Activated T-cell treated with anti-CD3 and anti-CD28 coated beads, Interleukin-2, amount 50 U/mL, for 4 hours (primary cell): ENCODE measurements around the gene PLEKHA8. TPM values are rescaled to one million over a fixed set of nuclear protein-coding genes. Genes with fewer than 3 reads are reported as not detected.
A peak's percentile ranks its signal among the peaks of the same experiment; 100 is the strongest.

Experiments used
- ATAC-seq, 2 donors: fragments of 200-7000 bp; cut with Tn5 transposase; one replicate each; pipeline ENCODE4 v1.10.0; 2021
- DNase-seq: peaks from one replicate; pipeline ENCODE4 v3.0.0-alpha.2; 2020
- H3K27me3 Mint-ChIP-seq: one replicate; pipeline ENCODE4 v1.8.0; 2021; ENCODE audit warnings: low read depth, mixed read lengths
- H3K36me3 Mint-ChIP-seq: one replicate; pipeline ENCODE4 v1.8.0; 2022; ENCODE audit warnings: mixed read lengths; ENCODE audit not compliant: insufficient read depth
- H3K4me1 Mint-ChIP-seq: one replicate; pipeline ENCODE4 v1.8.0; 2021; ENCODE audit warnings: low read depth, mixed read lengths
- H3K4me3 Mint-ChIP-seq: one replicate; pipeline ENCODE4 v1.8.0; 2021; ENCODE audit warnings: mild to moderate bottlenecking, moderate library complexity, mixed read lengths
- H3K9me3 Mint-ChIP-seq: one replicate; pipeline ENCODE4 v1.8.0; 2021; ENCODE audit warnings: mixed read lengths
- total RNA-seq, 3 donors: library from RNA; stranded (reverse); gene quantifications; one replicate each; pipeline ENCODE4 v1.2.1, GENCODE V29; 2021

Gene PLEKHA8
- total RNA-seq, 3 donors from 2014 or later, result 5.2 to 6.1 (median 5.4) TPM

DNA sequence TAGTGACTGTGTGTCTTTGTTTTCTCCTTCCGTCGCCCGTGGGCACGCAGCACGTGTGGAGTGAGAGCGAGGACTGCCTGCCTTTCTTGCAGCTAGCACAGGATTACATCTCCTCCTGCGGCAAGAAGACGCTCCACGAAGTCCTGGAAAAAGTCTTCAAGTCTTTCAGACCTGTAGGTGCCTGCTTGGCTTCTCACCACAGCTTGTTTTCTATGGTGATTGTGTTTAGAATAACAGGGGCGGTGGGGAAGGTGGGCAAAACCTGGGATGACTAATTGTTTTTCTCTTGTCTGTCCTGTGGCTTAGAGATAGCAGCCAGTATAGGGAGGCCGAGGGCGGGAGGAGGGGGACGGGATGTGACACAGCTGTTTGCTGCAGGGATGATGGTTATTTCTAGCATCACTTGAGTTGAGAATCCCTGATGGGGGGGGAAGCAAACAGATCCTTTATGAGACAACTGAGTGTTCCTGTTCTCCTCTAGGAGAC, 118.0 kb downstream of the PLEKHA8 start:
- Mint-ChIP-seq H3K27me3 (no peaks in the 10 kb centered on the region), H3K9me3 (no peaks in the 10 kb centered on the region), H3K4me3 (no peak overlapping the region), H3K4me1 (no peaks in the 10 kb centered on the region), H3K36me3 (no peaks in the 10 kb centered on the region)
- ATAC-seq (peak in 1 of 2 donors; percentile 31), DNase-seq (no peak)

DNA sequence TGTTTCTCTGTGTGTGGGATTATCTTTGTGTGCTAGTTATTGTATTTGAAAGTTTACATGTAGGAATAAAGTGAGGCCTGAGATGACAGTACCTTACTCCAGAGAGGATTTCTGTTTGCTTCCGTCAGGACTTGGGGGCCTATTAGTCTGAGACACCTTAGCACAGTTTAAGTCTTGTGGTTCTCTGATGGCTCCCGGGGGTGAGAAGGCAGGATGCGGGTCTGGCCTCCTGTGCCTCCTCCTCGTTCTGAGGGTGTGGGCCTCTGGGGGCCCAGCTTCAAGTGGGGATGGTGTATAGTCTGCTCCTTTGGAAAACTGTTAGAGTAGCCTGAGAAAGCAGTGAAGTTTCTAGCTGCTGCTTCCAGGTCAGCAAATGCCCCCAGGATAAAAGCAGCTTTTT, 119.0 kb downstream of the PLEKHA8 start:
- H3K36me3 Mint-ChIP-seq, result no peaks in the 10 kb centered on the region
- no peak for DNase-seq
- no peaks in the 10 kb centered on the region for H3K27me3 Mint-ChIP-seq
- H3K9me3 Mint-ChIP-seq, result no peaks in the 10 kb centered on the region
- H3K4me3 Mint-ChIP-seq, result no peak overlapping the region
- ATAC-seq, result peak in 1 of 2 donors; percentile 18
- no peaks in the 10 kb centered on the region for H3K4me1 Mint-ChIP-seq

DNA sequence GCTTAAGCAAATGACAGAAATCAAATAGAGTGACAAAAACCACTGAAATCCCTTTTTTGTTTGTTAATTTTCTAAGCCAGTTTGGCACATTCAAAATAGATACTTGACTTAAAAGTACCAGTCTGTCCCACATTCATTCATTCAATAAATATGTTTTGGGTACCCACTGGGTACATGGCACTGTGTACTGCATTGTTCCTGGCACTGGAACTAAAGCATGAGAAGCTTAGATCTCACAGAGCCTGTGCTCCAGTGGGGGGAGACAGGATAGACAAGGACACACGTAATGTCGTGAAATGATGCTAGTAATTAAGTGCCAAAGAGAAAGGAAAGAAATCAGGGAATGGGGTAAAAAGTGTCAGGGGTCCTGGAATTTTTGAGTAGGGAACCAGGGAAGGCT, 119.6 kb downstream of the PLEKHA8 start:
- Mint-ChIP-seq H3K9me3 (no peaks in the 10 kb centered on the region), H3K36me3 (no peaks in the 10 kb centered on the region), H3K27me3 (no peaks in the 10 kb centered on the region), H3K4me1 (no peaks in the 10 kb centered on the region), H3K4me3 (no peak overlapping the region)
- DNase-seq (no peak), ATAC-seq (no peak)

DNA sequence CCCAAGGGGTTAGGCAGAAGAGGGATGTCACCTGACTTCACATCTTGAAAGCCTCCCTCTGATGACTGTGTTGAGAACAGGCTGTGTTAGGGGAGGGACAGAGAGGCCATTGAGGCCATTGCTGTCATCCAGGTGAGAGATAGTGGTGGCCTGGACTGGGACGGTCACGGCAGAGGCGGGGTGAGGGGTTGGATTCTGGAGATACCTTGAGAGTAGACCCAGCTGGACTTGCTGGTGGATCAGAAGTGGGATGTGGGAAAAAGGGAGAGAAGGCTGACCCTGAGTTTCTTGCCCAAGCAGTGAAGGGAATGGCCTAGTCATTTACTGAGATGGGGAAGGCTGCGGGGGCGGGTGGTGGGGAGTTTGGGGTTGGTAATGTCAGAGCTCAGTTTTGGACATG, 120.2 kb downstream of the PLEKHA8 start:
- H3K4me3 Mint-ChIP-seq, result no peak overlapping the region
- H3K4me1 Mint-ChIP-seq, result no peaks in the 10 kb centered on the region
- ATAC-seq (no peak), DNase-seq (no peak)
- no peaks in the 10 kb centered on the region for H3K9me3 Mint-ChIP-seq
- no peaks in the 10 kb centered on the region for H3K27me3 Mint-ChIP-seq
- no peaks in the 10 kb centered on the region for H3K36me3 Mint-ChIP-seq

DNA sequence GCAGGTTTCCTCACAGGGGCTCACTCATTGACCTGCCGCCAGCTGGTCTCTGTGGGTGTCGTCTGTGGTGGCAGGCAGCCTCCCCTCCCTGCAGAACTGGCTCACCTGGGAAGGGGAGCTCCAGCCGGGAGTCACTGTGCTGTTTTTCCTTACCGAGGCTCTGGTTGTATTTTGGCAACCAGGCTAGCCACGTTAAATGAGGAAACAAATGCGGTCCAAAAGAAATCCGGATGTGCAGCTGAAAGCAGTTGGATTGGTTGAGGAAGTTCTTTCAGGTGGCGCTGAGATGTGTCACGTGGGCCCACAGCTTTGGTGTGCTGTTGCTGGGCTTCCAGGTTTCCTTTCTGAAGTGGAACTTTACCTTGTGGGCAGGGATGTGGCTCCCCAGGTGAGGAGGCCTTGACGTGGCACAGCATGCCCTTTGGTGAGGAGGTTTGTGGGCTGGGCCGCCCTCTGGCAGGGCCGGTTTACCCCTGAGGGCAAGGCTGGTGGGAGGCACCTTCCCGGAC, 120.8 kb downstream of the PLEKHA8 start:
- peak; percentile 48 to 59 for ATAC-seq
- H3K4me3 Mint-ChIP-seq, result peak overlapping the region; percentile 44
- no peak for DNase-seq
- H3K36me3 Mint-ChIP-seq, result no peaks in the 10 kb centered on the region
- H3K4me1 Mint-ChIP-seq, result no peaks in the 10 kb centered on the region
- no peaks in the 10 kb centered on the region for H3K9me3 Mint-ChIP-seq
- H3K27me3 Mint-ChIP-seq, result no peaks in the 10 kb centered on the region

DNA sequence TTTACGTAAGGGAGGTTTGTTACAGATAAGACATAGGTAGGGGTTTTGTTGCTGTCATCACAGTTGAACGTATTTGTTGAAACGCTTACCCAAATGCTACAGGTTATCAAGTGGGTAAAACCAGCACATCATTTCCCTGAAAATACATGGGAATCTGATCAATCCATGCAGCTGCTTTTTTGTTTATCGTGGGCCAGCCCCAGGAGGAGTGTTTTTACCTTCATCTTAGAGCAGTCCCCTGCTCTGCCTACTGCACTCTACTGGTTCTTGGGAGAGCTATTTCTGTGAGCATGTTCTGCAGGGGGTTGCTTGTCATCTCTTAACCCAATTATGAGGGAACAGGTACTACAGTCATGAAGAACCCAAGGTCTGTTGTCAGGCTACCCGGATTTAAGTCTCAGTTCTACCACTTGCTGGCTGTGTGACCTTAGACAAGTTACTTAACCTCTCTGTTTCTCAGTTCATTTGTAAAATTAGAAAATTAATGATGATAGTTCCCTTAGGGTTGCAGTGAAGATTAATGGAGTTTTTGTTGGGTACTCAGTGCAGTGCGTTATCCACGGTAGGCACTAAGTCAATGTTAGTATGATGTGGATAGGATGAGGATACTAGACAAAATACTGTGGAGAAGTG, 121.5 kb downstream of the PLEKHA8 start:
- Mint-ChIP-seq H3K36me3 (no peaks in the 10 kb centered on the region), H3K27me3 (no peaks in the 10 kb centered on the region), H3K4me1 (no peaks in the 10 kb centered on the region), H3K9me3 (no peaks in the 10 kb centered on the region), H3K4me3 (no peak overlapping the region)
- no peak for ATAC-seq
- DNase-seq, result no peak

DNA sequence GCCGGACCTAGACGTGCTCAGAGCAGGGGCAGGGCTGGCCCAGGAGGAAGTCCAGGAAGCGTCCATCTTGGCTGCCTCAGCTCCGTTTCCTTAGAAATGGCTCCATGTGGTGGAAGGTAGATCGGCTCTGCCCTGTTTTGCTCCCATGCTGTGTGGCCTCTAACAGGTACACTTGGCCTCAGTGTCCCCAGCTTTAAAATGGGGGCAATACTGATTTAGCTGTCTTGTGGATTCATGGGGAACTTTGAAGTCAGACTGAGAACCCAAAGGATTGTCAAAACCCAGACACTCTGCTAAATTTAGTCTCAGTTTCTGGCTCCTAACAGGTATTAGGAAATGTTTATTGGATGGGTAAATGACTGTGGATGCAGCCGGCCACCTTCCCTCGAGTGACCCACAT, 122.5 kb downstream of the PLEKHA8 start:
- Mint-ChIP-seq H3K4me3 (no peak overlapping the region), H3K27me3 (no peaks in the 10 kb centered on the region), H3K4me1 (no peaks in the 10 kb centered on the region), H3K36me3 (no peaks in the 10 kb centered on the region), H3K9me3 (no peaks in the 10 kb centered on the region)
- ATAC-seq, result no peak
- DNase-seq, result no peak

DNA sequence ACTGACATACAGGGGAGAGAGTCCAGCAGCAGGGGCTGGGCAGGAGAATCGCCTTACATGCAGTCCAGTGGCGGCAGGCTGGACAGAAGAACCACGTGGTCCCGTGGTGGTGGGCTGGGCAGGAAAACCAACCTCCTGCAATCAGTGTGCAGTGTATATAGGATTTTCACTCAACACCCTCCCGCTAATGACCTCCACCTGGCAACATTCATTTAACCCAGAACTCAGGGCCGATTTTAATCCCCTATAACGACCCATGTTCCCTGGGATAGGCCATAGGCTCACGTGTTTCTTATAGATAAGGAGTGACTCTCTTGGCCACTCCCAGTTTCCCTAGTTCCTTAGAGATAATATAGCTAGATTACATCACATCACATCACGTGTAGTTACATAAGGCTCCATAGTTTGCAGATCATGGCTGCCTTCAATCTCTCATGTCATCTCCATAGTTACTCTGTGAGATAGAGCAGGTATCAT, 125.9 kb downstream of the PLEKHA8 start:
- no peaks in the 10 kb centered on the region for H3K27me3 Mint-ChIP-seq

DNA sequence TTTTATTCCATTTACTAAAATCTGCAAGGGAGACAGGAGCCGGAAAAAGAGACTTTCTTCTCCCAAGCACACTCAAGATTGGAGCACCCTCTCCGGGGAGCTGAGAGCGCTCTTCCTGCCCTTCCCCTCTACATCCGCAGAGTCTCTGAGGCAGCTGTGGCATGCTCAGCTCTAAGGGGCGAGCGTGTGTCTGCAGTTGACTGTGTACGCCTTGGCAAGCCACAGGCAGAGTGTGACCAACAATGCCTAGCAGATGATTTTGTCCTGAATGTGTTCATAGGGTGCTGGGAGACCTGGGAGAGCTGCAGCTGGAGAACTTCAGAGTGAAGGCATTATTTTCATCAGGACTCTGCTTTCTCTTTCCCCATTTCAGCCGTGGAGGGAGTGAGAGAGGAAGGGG, 127.3 kb downstream of the PLEKHA8 start:
- no peaks in the 10 kb centered on the region for H3K27me3 Mint-ChIP-seq
- no peaks in the 10 kb centered on the region for H3K9me3 Mint-ChIP-seq
- DNase-seq, result no peak
- no peak overlapping the region for H3K4me3 Mint-ChIP-seq
- no peaks in the 10 kb centered on the region for H3K36me3 Mint-ChIP-seq
- peaks cover 32% of the 10 kb centered on the region for H3K4me1 Mint-ChIP-seq
- ATAC-seq, result no peak

More for the DNA sequence above, 125.9 kb downstream of the PLEKHA8 start:
- Mint-ChIP-seq H3K4me1 (peaks cover 20% of the 10 kb centered on the region), H3K4me3 (no peak overlapping the region), H3K36me3 (no peaks in the 10 kb centered on the region), H3K9me3 (no peaks in the 10 kb centered on the region)
- ATAC-seq, result no peak
- no peak for DNase-seq

DNA sequence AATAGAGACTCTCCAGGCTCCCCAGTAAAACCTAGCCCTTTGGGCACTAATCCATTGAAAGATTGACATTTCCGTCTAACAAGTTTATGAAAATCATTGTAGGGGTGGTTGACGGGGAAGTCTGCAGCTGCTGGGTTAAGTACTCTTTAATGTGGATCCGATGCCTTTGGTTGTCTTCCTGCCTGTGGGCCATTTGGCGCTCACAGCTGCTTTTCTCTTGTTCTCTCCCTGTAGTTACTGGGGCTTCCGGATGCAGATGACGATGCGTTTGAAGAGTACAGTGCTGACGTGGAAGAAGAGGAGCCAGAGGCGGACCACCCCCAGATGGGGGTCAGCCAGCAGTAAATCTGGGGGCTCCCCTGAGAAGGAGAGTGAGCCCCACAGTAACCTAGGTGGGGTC, 129.0 kb downstream of the PLEKHA8 start:
- Mint-ChIP-seq H3K4me1 (peaks cover 35% of the 10 kb centered on the region), H3K36me3 (no peaks in the 10 kb centered on the region), H3K4me3 (peak overlapping the region; percentile 5), H3K9me3 (no peaks in the 10 kb centered on the region), H3K27me3 (no peaks in the 10 kb centered on the region)
- DNase-seq (no peak), ATAC-seq (peak; percentile 61 to 64)

DNA sequence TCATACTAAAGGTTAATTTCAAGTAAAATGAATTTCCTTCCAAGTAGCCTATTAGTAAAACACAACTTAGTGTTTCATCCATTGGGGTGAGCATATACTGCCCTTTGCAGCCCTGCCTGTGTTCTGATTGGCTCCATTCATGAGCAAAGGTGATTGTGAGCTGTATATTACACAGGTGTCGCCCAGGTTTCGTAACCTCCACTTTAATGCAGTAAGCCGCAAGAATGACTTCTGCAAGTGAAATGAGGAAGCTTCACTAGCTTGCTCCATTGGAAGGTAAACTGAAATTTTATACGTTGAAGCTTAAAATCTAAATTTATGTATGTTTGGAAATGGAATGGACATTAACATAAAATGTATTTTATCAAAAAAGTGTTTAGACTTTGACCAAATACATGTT, 131.0 kb downstream of the PLEKHA8 start:
- no peak for ATAC-seq
- Mint-ChIP-seq H3K36me3 (no peaks in the 10 kb centered on the region), H3K4me3 (no peak overlapping the region), H3K9me3 (no peaks in the 10 kb centered on the region), H3K4me1 (peaks cover 53% of the 10 kb centered on the region), H3K27me3 (no peaks in the 10 kb centered on the region)
- DNase-seq, result no peak

DNA sequence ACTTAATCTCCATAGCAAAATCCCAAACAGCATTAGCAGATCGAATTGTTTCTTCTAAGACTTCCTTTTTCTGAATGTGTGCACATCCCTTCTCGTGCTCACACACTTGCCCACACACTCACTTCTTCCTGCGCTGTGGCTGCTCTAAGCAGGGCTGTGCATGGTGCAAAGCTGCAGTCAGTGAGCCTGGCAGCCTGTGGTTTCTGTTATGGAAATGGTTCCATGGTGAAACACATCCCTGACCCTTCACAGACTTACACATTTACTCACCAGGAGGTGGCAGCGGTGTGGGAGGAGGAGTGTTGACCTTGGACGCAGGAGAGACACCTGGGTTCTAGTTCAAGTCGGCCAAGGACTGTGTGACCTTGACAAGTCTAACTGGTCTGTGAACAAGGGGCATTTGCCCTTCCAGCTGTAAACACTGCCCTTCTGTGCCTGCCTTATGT, 131.5 kb downstream of the PLEKHA8 start:
- DNase-seq (no peak), ATAC-seq (peak in 1 of 2 donors; percentile 13)
- no peaks in the 10 kb centered on the region for H3K9me3 Mint-ChIP-seq
- H3K36me3 Mint-ChIP-seq, result no peaks in the 10 kb centered on the region
- no peak overlapping the region for H3K4me3 Mint-ChIP-seq
- H3K4me1 Mint-ChIP-seq, result peaks cover 56% of the 10 kb centered on the region
- H3K27me3 Mint-ChIP-seq, result no peaks in the 10 kb centered on the region

DNA sequence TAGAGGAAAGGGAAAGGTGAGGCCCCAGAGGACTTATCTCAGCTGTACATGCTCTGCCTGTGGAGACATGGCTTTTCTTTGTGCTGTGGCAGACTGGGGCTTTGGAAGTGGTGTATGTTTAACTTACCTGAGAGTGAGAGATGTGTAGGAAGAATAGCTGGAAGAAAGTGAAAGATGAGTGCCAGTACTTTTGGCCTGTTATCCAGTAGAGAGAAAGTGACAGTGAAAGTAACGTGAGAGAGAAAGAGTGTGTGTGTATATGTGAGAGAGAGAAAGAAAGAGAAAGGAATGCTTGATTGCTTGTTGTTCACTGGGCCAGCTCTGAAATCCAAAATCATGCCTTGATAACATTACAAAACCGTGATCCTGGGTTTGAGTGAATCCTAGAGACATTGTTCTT, 132.1 kb downstream of the PLEKHA8 start:
- no peaks in the 10 kb centered on the region for H3K27me3 Mint-ChIP-seq
- H3K4me3 Mint-ChIP-seq, result no peak overlapping the region
- DNase-seq, result no peak
- H3K4me1 Mint-ChIP-seq, result peaks cover 56% of the 10 kb centered on the region
- H3K36me3 Mint-ChIP-seq, result no peaks in the 10 kb centered on the region
- no peaks in the 10 kb centered on the region for H3K9me3 Mint-ChIP-seq
- no peak for ATAC-seq

DNA sequence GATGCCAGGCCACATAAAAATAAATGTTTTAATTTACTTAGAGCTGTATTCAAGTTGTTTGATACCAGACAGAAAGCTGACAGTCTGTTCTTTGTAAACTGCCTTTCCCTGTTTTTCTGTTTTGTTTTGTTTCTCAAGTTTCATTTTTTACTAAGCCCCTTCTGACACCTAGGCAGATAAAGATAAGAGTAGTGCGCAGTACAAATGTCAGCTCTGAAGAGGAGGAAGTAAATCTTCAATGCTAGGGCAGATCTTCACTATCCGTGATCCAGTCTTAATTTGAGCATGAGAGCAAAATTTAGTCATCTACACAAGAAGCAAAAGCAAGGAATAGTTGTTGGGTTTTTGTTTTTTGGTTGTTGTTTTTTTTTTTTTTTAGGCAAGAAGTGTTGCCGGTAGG, 133.9 kb downstream of the PLEKHA8 start:
- Mint-ChIP-seq H3K9me3 (no peaks in the 10 kb centered on the region), H3K36me3 (no peaks in the 10 kb centered on the region), H3K4me3 (peak overlapping the region; percentile 37), H3K27me3 (no peaks in the 10 kb centered on the region), H3K4me1 (peaks cover 51% of the 10 kb centered on the region)
- ATAC-seq, result no peak
- DNase-seq, result no peak

DNA sequence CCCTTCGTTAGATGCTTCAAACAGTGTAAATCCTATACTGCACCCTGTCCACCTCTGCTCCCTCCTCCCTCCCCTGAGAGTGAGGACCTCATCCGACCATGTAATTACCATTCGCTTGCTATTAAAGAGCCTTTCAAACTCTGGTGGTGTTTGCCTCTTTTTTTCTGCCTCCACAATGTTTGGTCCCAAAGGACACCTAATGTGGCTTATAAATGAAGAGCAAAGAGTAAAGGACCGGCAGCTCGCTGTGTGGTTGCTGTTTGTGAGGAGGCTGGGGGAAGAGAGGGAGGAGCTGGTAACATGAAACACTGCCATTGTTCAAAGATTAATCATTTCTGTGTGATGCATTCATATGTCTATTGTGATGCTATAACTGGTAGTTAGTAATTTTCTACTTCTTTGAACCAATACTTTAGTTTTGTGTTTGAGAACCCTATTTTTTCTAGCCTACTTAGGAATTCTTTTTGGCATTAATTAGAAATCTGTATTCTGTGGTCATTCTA, 134.5 kb downstream of the PLEKHA8 start:
- H3K27me3 Mint-ChIP-seq, result no peaks in the 10 kb centered on the region
- H3K9me3 Mint-ChIP-seq, result no peaks in the 10 kb centered on the region
- H3K4me3 Mint-ChIP-seq, result peak overlapping the region; percentile 37
- H3K36me3 Mint-ChIP-seq, result no peaks in the 10 kb centered on the region
- DNase-seq (no peak), ATAC-seq (peak; percentile 60 to 82)
- H3K4me1 Mint-ChIP-seq, result peaks cover 46% of the 10 kb centered on the region
